Islet of Langerhans (tissue), 1 donor: ENCODE data around the gene RALGAPA2.
A peak's percentile ranks its signal among the peaks of the same experiment; 100 is the strongest.

Experiments used
- FAIRE-seq: peaks from one replicate; lab custom pipeline; 2011; peaks lifted over from hg19 to GRCh38; lab: Jason Lieb, UNC

RALGAPA2 gene

DNA sequence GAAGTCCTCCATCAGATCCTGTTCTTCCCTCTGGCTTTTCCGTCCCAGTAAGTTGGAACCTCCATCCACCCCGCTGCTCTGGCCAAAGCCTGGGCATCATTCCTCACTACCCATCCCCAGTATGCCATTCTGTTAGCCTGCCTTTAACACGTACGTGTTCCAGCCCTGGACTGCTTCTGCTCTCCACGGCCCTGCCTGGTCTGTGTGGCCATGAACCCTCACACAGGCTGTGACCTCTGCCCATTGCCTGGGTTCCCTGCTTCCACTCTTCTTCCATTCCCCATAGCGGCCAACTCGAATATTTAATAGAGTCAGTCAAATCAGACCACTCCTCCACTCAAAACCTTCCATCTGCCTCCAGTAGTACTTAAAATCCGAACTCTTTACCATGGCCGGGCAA lies 29.4 kb downstream of the RALGAPA2 start:
- no peak for FAIRE-seq

DNA sequence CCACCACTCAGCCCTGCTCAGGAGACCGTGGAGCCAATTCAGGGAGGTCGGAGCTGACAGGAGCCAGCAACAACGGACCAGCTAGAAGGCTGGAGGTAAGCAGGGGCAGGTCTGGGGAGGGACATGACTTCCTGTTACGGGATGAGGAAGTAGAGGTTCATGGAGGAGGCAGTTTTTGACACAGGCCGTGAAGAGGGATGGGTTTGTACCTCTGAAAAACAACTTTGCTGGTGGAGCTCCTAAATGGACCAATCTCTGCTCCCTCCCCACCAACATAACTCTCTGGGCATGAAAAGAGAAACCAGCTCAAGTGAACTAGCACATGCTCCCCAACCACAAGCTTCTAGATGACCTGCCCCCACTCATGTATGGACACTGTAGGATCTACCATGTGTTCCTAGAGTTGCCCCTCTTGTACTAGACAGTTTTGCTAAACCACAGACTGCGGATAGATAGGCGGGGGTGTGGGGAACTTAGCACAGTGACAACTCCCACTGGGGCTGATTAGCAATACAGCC lies 31.4 kb downstream of the RALGAPA2 start:
- no peak for FAIRE-seq

DNA sequence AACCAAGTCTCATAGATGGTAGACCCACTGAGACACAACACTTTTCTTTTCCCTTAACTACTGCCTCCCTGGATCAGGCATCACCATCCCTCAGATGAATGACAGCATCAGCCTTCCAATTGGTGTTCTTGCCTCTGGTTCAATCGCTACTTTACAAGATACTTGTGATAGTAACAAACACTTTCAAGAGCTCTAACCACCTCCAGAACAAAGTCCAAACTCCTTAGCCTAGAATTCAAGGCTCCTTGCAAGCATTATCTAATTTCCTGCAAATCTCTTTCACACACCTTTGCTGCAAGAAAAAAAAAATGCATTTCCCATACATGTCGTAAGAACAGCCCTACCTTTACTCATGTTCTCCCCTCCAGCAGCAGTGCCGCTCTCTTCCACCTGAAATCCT lies 33.1 kb downstream of the RALGAPA2 start:
- no peak for FAIRE-seq

DNA sequence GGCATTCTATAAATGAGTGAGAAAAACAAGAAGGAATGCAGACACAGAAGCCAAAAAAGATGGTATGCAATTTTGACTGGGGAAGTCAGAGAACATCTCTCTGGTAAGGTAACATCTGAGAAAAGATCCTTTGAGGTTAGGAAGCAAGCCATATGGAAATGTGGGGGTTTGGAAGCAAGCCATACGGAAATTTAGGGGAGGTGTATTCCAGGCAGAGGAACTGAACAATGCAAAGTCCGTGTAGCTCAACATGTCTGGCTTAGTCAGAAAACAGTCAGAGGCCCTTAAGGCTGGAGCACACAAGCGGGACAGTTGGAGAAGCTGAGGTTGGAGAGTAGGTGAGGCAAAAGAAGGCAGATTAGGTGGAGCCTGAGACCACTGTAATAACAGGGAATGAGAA lies 35.3 kb downstream of the RALGAPA2 start:
- no peak for FAIRE-seq

DNA sequence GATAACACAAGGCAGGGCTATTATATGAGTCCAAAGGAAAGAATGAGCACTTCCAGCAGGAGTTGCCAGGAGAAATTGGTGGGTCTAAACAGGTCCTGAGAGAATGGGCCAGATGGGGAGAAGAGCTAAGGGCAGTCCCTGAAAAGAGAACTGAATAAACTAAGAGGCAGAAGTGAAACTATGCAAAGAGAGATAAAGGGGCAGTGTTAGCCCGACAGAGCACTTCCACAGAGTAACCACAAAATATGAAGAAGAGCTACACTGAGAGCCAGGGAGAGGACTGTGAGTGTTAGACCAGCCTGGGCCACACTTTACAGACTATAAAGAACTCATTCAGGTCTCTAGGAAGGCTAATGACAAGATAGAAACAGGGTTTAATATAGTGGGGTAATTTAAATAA lies 43.8 kb downstream of the RALGAPA2 start:
- FAIRE-seq = no peak

DNA sequence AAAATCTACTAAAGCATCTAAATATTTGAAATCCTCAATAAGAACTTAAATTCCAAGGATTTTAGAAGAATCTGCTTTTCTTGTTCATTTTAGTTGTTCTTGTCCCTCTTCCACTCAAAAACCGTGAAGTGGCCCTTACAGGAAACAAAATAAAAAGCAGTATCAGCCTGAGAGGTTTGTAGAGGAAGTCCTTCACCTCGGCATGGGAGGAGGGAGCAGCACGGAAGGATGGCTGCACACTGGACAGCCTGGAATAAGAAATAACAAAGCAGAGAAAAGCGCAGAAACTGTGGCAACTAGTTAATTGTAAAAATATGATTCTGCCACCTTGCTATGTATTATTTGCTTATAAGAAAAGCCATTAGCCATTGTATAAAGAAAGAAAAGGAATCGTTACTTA lies 46.1 kb downstream of the RALGAPA2 start:
- FAIRE-seq = no peak

DNA sequence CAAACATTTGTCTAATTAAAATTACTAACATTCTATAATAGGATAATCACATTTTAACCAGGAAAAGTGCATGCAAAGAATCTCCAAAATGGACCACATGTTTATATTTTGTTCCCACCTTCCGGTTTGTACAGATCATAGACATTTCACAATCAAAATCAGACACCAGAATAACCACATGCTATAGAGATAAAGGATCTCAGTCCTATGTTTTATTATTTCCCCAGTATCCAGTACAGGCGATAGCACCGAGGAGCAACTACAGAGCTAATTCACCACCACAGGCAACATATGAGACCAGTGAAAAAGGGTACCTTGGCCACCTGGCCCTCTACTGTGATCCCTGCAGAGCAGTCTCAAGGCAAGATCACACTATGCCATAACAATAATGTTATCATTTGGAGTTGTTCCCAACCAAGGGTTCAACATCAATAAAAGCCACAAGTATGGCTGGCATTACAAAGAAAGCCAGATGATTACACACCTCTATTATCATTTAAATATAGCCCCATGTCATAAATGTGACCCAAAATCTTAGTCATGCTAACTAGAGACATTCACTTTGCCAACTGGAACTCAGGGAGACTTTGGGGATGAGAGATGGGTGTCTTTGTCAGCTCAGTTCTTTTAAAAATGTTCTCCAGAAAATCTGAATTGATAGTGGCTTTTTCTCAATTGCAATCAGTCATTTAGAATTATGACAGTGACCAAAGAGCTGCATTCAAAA lies 46.7 kb downstream of the RALGAPA2 start:
- no peak for FAIRE-seq

DNA sequence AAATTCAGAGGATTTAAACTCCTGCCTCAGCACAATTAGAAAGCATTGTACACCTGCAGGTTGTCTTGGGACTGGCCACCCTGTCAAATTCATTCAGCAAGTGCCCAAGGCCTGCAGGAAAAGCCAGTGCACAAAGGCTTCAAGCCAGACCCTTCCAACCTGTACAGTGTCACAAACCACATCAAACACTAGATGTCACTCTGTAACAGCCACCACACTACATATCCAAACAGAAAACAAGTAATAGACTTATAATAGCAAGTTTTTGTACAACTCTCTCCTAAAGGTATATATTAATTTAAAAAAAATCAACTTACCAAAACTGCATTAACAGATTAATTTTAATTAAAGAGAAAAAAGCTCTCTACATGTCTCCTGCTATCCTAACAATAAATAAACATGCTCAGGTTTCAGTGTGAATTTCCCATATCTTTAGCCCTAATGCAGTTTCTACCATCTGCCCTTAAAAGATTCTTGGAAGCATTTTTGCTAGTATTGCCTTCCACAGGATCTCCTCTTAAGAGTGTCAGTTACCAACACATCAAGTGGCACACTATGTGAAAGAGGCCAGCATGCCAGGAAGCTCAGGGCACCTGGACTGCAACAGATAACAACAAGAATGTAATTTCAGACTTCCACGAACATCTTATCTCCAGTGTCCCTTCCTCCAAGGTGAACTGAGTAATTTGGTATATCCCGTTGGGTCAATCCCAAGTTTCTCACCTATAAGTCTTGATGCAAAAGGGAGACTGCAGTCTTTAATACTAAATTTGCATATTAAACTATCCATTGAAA lies 47.5 kb downstream of the RALGAPA2 start:
- peak; percentile 66 for FAIRE-seq

DNA sequence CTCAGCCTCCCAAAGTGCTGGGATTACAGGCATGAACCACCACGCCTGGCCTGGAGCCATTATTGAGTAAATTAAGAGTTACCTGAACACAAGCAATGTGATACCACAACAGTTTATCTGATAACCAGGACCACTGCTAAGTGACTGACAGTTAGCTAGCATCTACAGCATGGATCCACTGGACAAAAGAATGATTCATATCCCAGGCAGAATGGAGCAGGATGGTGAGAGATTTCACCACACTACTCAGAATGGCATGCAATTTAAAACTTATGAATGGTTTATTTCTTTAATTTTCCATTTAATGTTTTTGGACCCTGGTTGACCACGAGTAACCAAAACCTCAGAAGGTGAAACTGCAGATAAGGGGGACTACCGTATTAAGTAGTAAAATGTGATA lies 48.6 kb downstream of the RALGAPA2 start:
- no peak for FAIRE-seq

DNA sequence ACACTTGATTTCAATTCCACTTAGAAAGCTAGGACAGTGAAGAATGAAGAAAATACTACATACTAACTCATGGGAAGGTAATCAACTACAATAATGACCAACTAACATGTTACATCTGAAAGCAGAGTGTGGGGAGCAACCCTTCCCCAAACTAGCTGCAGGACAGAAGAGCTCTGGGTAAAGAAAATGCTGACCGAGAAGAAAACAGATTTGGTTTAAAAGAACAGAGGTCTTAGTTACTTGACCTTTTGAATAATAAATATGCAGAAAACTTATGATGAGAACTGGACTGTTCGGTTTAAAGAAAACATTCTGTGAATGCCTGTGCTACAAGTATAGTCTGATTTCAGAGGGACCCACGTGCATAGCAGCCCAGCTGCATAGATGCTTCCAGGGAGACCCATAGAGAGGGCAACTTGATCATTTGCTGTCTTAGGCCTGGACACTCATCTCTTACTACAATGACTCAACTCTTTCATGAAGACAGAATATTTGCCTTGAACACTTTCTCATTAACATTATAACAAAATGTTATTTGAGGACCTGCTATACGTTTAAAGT lies 53.5 kb downstream of the RALGAPA2 start:
- no peak for FAIRE-seq

DNA sequence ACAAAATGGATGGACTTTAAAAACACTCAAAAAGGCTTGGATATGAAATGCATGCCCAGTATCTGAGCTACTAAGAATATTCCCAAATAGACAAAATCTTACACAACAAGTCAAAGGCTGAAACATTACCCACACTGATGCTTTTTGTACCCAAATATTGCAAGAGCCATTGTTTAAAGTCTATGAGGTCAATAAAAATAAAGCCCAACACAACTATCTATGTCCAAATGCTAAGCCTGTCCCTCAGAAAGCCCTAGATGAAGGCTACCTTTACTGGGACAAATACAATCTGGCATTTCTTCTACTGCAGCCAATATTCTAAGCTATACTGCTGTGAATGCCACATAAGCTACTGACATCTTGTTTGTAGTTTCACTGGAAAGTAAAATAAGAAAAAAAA lies 54.3 kb downstream of the RALGAPA2 start:
- FAIRE-seq = no peak

DNA sequence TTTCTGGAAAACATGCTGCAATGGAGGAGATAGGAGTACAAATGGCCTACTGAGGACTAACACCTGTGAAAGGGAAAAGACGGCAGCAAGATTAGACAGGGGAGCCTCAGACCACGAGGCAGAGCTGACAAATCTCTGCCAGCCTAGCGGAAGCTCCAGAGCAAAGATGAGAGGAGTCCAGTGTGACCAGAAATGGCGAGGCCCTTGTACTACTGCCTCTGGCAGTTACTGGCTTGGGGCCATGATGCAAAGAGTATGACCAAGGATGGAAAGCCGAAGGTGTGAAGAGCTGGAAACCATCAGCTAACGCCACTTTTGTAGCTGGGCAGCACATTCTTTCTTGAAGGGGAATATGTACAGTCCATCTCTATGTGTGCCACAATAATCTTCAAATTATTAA lies 55.4 kb downstream of the RALGAPA2 start:
- no peak for FAIRE-seq

DNA sequence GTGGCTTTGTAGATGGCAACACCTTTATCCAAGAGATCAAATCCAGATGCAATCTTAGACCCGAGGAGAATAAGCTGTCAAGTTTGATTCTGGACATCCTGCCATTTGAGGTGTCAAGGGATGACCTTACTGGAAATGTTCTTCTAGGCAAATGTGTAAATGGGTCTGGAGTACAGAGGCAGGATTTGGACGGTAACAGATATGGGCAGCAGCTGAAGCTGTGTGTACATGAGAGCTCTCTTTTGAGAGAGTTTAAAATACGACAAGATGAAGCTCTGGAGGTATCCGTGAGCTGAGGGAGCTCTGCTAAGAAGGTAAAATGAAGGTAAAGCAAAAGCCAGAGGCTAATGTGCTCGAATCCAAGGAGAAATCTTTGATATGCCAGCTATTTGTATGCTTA lies 56.6 kb downstream of the RALGAPA2 start:
- FAIRE-seq = no peak

DNA sequence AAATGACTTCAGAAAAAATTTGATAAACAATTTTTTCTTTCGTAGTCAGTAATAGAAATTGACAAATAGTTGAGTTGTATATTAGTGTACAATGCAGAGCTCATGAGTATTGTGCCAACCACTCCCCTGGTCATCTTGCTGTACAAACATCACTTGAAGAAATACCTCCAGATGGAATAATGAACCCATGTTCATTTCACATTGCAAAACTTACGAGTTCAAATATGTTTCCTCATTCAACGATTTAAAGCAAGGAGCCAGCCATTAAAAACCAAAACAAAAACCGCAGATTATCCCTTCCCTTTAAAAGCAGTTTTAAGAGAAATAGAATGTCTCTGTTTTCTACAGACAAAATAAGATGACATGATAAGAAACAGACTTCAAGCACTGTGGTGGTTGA lies 62.5 kb downstream of the RALGAPA2 start:
- no peak for FAIRE-seq

DNA sequence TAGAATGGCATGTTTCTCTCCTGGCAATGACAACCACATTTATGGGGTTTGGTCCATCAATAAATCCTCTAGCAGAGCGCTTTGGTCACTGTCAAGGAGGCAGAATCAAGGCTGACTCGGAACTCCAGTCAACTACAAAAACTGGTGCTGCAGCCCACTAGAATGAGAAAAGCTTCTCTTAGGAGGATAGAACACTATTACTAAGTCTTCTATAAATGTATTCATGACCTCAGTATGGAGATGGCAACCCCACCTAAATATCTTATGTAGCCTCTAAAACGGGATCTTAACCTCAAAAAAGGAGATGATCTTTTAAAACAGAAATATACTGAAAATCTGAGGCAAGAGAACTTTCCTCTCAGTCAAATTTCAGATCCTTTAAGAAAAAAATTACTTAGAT lies 68.5 kb downstream of the RALGAPA2 start:
- no peak for FAIRE-seq

DNA sequence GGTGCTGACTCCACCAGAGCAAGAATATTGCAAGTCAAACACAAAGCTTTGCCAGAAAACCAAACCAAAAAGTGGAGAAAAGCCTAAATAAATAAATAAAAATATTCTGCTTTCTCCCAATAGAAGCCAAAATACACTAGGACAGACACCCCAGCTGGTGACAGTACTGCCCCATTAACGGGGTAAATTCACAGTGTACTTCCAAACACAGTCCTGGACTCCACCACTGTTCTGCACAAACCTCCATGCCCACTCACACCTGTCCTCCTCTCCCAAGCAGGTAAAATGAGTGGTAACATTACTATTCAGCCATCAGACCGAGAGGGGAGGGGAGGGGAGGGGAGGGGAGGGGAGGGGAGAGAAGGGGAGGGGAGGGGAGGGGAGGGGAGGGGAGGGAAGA lies 70.7 kb downstream of the RALGAPA2 start:
- FAIRE-seq = no peak

DNA sequence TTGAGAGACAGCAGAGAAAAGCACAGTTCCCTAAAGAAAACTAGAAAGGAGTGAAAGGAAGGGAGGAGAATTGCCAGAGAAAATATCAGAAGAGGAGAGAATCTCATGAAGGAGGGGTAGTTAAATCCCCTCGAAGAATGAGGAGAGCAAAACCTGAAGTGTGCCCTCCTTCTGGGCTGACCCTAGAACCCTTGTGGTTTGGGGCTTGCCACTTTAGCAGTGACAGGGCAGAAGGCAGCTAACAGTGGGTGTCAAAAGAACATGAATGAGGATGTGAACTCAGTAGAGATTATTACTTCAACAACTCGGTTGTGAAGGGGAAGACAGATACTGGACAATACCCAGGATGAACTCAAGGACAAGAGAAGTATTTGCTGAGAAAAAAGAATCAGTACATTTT lies 73.6 kb downstream of the RALGAPA2 start:
- FAIRE-seq = no peak

DNA sequence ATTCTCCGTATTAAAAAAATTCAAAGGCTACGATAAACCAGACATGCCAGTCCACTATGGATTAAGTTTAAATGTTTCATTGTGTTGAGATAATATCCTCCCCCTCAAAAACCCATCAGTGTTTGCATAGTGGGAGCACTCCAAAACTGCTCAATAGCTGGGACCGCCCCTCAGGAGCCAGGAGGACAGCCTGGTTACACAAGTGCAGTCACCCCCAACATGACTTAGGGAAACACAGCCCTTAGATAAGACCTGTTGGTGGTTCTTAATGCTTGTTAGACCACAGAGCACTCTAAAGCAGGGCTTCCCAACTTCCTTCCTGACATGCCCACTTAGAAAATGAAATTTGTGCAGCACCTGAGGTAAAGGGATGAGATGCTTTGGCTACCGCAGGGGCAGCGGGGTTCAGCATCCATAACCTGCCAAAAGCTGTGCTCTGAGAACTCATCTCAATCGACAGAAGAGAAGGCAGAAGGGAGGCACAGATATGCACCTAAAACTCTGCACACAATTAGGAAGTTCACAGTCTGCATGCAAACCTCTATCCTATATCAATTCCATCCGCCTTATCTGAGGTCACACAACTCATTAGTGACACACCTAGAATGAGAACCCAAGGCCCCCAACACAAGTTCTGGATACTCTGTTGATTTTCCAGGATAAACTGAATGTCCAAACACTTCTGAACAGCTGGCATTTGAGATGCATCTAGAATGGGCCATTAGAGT lies 74.3 kb downstream of the RALGAPA2 start:
- FAIRE-seq = no peak

DNA sequence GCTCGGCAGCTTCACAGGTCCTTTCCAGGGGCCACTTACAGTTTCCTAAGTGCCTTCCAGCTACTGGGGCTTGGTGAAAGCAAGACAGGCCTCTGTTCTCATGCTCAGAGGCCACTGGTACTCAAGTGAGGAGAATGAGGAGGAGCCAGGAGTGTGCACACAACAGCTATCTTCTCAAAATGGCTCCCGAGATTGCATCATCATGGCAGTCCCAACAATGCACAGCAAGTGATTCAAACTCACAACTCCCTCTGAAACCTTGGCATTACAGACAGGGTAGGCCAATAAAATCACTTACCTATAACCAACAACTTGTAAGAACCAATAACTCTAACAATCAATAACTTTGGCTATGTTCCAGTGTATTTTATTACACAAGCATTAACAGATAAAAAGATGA lies 77.4 kb downstream of the RALGAPA2 start:
- no peak for FAIRE-seq

DNA sequence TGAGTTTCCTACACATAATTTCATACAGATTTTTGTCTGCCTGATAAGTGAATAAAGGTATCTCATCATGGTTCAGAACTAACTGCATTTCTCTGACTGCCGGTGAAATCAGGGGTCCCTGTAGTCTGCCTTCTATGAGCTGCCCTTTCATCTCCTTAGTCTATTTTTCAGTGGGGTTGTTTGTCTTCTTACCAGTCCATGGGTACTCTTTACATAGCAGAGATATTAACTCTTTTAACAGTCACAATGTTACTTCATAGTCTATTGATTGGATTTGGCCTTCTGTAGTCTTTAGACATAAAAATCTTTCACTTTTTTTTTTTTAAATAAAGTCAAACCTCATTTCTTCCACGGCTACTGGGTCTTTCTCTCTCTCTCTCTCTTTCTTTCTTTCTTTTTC lies 79.8 kb downstream of the RALGAPA2 start:
- FAIRE-seq = no peak

DNA sequence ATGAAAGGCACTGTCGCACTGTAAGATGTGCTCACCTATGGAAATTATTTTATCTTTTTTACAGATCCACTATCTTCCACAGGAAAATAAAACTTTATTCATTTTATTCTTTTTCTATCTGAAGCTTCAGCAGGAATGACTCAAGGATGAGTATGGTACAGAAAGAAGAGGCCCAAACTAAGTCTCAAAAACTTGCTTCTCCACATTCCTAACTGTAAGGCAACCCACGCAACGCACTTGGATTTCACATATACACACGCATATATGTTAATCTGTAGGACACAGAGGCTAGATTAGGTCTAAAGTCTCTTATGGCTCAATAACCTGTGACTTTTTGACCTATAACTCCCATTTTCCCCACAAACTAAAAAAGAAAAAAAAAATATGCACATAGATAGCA lies 81.9 kb downstream of the RALGAPA2 start:
- no peak for FAIRE-seq

DNA sequence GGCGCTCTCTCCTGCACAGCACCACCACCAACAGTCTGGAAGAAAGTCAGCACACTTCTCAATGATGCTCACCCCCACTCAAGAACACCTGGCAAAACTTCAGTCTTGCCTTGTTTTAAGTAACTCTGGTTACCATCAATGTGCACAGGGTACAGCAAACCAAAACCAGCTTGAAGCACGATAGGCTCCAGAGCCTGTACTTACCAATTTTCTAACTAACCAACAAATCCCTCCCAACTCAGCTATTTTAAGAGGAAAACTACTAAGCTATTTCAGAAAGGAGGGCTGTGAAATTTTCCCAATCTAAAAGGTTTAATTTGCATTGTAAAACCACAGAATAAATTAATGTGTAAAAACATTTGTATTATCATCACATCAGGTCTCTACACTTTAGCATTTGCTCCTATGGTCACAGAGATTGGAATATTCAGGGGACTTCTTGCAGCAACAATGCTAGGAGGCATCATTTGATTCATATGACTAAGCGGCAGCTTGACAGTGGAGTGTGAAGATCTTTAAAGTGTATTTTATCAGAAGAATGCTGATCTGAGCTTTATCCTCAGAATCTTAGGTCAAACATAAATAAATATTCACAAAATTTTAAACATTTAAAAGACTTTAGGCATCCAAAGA lies 82.8 kb downstream of the RALGAPA2 start:
- FAIRE-seq = no peak
